SW 1271 (cell line): ENCODE results near the gene LIMS1.
A peak's percentile ranks its signal among the peaks of the same experiment; 100 is the strongest.
"Not testable (repeated sequence)": the region's sequence is repeated elsewhere in the genome, so short reads cannot be mapped to it uniquely, and the experiment has no call there.

ENCODE experiments used
- DNase-seq, 2 experiments: peaks; one replicate each; lab custom pipeline; 2025; lab: John Stamatoyannopoulos, UW

Gene LIMS1

GRCh38 chr2:108533832-108534583 lies at the start of gene LIMS1:
Gene LIMS1 (plus strand): TSS chr2:108534470. CDS start chr2:108534563, 93 bp downstream.
- DNase-seq, result peak; percentile 78 to 90

GRCh38 chr2:108485253-108485652 lies 49.0 kb upstream of the LIMS1 start:
- no peak for DNase-seq

GRCh38 chr2:108490506-108491122 lies 43.7 kb upstream of the LIMS1 start:
- DNase-seq, result no peak

GRCh38 chr2:108491848-108492247 lies 42.4 kb upstream of the LIMS1 start:
- DNase-seq, result no peak

- peak; percentile 84 to 87 for DNase-seq
These were observed 41.9 kb upstream of the LIMS1 start for GRCh38 chr2:108492364-108492763.

GRCh38 chr2:108496167-108496566 lies 38.1 kb upstream of the LIMS1 start:
- DNase-seq, result not testable (repeated sequence)

- not testable (repeated sequence) for DNase-seq
These were observed 26.6 kb upstream of the LIMS1 start for GRCh38 chr2:108507620-108508019.

- not testable (repeated sequence) for DNase-seq
These were observed 21.8 kb upstream of the LIMS1 start for GRCh38 chr2:108512431-108512830.

- DNase-seq, result not testable (repeated sequence)
These were observed 19.8 kb upstream of the LIMS1 start for GRCh38 chr2:108514478-108514877.

GRCh38 chr2:108524688-108525087 lies 9.6 kb upstream of the LIMS1 start:
- not testable (repeated sequence) for DNase-seq

GRCh38 chr2:108525258-108525657 lies 9.0 kb upstream of the LIMS1 start:
- not testable (repeated sequence) for DNase-seq

GRCh38 chr2:108531674-108532055 lies 2.6 kb upstream of the LIMS1 start:
- DNase-seq, result no peak

GRCh38 chr2:108534584-108535356 lies 500 bp downstream of the LIMS1 start:
- DNase-seq, result peak in 1 of 2 experiments; percentile 42

GRCh38 chr2:108535357-108535631 lies 1.0 kb downstream of the LIMS1 start:
- DNase-seq, result no peak

- no peak for DNase-seq
These were observed 2.0 kb downstream of the LIMS1 start for GRCh38 chr2:108536133-108536780.

- DNase-seq, result no peak
These were observed 2.6 kb downstream of the LIMS1 start for GRCh38 chr2:108536911-108537310.

GRCh38 chr2:108538000-108538625 lies 3.8 kb downstream of the LIMS1 start:
- DNase-seq, result no peak

- DNase-seq, result no peak
These were observed 7.2 kb downstream of the LIMS1 start for GRCh38 chr2:108541451-108541850.

GRCh38 chr2:108542071-108542470 lies 7.8 kb downstream of the LIMS1 start:
- DNase-seq, result peak in 1 of 2 experiments; percentile 16

GRCh38 chr2:108547606-108548005 lies 13.3 kb downstream of the LIMS1 start:
- no peak for DNase-seq

- no peak for DNase-seq
These were observed 14.1 kb downstream of the LIMS1 start for GRCh38 chr2:108548208-108549003.
